ENCODE measurements around the gene PPP1R3G.
"Not testable (repeated sequence)": the region's sequence is repeated elsewhere in the genome, so short reads cannot be mapped to it uniquely, and the experiment has no call there.

DNA sequence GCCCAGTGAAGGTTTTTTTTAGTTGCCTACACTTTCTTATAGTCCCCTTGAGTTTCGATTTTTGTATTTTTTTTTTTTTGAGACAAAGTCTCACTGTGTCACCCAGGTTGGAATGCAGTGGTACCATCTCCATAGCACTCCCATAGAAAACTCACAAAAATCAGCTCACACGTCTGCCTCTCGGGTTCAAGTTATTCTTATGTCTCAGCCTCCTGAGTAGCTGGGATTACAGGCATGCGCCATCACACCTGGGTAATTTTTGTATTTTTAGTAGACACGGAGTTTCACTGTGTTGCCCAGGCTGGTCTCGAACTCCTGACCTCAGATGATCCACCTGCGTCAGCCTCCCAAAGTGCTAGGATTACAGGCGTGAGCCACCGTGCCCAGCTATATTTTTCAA lies 24.7 kb upstream of the PPP1R3G start:
- TF ChIP-seq, protein P1, sequence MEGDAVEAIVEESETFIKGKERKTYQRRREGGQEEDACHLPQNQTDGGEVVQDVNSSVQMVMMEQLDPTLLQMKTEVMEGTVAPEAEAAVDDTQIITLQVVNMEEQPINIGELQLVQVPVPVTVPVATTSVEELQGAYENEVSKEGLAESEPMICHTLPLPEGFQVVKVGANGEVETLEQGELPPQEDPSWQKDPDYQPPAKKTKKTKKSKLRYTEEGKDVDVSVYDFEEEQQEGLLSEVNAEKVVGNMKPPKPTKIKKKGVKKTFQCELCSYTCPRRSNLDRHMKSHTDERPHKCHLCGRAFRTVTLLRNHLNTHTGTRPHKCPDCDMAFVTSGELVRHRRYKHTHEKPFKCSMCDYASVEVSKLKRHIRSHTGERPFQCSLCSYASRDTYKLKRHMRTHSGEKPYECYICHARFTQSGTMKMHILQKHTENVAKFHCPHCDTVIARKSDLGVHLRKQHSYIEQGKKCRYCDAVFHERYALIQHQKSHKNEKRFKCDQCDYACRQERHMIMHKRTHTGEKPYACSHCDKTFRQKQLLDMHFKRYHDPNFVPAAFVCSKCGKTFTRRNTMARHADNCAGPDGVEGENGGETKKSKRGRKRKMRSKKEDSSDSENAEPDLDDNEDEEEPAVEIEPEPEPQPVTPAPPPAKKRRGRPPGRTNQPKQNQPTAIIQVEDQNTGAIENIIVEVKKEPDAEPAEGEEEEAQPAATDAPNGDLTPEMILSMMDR (IDR thresholded peaks at IDR 0.05; ENCODE audit: low read length), result not testable (repeated sequence)
- TF ChIP-seq EZH2 (IDR thresholded peaks at IDR 0.05; ENCODE audit: borderline replicate concordance, low read length), result not testable (repeated sequence)

Measured in OCI-LY1 (cell line).